ENCODE measurements around the gene KRT7.
A peak's percentile ranks its signal among the peaks of the same experiment; 100 is the strongest.

Gene KRT7

GRCh38 chr12:52266514-52266913 is 33.5 kb downstream of the KRT7 start:
- DNase-seq (ENCODE audit: low read depth), result no peak
- no peak overlapping the region for H3K4me3 ChIP-seq (ENCODE audit: low read depth, low read length)

GRCh38 chr12:52267266-52267665 is 34.2 kb downstream of the KRT7 start:
- DNase-seq (ENCODE audit: low read depth), result no peak
- H3K4me3 ChIP-seq (ENCODE audit: low read depth, low read length), result no peak overlapping the region

GRCh38 chr12:52267699-52268098 is 34.7 kb downstream of the KRT7 start:
- DNase-seq (ENCODE audit: low read depth), result no peak
- H3K4me3 ChIP-seq (ENCODE audit: low read depth, low read length), result no peak overlapping the region

- no peak for DNase-seq (ENCODE audit: low read depth)
- H3K4me3 ChIP-seq (ENCODE audit: low read depth, low read length), result no peak overlapping the region
Measured at GRCh38 chr12:52268212-52268611, 35.2 kb downstream of the KRT7 start.

GRCh38 chr12:52270541-52271070 is 37.6 kb downstream of the KRT7 start:
- DNase-seq (ENCODE audit: low read depth), result no peak
- H3K4me3 ChIP-seq (ENCODE audit: low read depth, low read length), result no peak overlapping the region

GRCh38 chr12:52271158-52271557 is 38.1 kb downstream of the KRT7 start:
- H3K4me3 ChIP-seq (ENCODE audit: low read depth, low read length), result no peak overlapping the region

GRCh38 chr12:52274521-52275120 is 41.6 kb downstream of the KRT7 start, which contains the start of gene KRT86:
Gene KRT86 (plus strand): TSS chr12:52274645. CDS start chr12:52301917, 27,272 bp downstream.
- DNase-seq (ENCODE audit: low read depth), result no peak
- H3K4me3 ChIP-seq (ENCODE audit: low read depth, low read length), result no peak within 1 kb of the TSS

More at GRCh38 chr12:52271158-52271557, 38.1 kb downstream of the KRT7 start:
- DNase-seq (ENCODE audit: low read depth), result no peak

- DNase-seq (ENCODE audit: low read depth), result no peak
- H3K4me3 ChIP-seq (ENCODE audit: low read depth, low read length), result no peak overlapping the region
Measured at GRCh38 chr12:52275686-52276085, 42.6 kb downstream of the KRT7 start.

- DNase-seq (ENCODE audit: low read depth), result no peak
- H3K4me3 ChIP-seq (ENCODE audit: low read depth, low read length), result no peak overlapping the region
Measured at GRCh38 chr12:52277486-52278245, 44.6 kb downstream of the KRT7 start.

- peak; percentile 22 for DNase-seq (ENCODE audit: low read depth)
- peak overlapping the region; percentile 9 for H3K4me3 ChIP-seq (ENCODE audit: low read depth, low read length)
Measured at GRCh38 chr12:52278575-52279421, 45.8 kb downstream of the KRT7 start.

GRCh38 chr12:52279422-52280318 is 46.6 kb downstream of the KRT7 start:
- DNase-seq (ENCODE audit: low read depth), result no peak
- no peak overlapping the region for H3K4me3 ChIP-seq (ENCODE audit: low read depth, low read length)

- H3K4me3 ChIP-seq (ENCODE audit: low read depth, low read length), result no peak overlapping the region
- DNase-seq (ENCODE audit: low read depth), result peak; percentile 85
Measured at GRCh38 chr12:52280319-52280795, 47.3 kb downstream of the KRT7 start.

- no peak overlapping the region for H3K4me3 ChIP-seq (ENCODE audit: low read depth, low read length)
Measured at GRCh38 chr12:52280796-52281560, 47.9 kb downstream of the KRT7 start.

GRCh38 chr12:52284562-52285171 is 51.6 kb downstream of the KRT7 start:
- H3K4me3 ChIP-seq (ENCODE audit: low read depth, low read length), result no peak overlapping the region
- DNase-seq (ENCODE audit: low read depth), result no peak

More at GRCh38 chr12:52280796-52281560, 47.9 kb downstream of the KRT7 start:
- DNase-seq (ENCODE audit: low read depth), result peak; percentile 96

- no peak overlapping the region for H3K4me3 ChIP-seq (ENCODE audit: low read depth, low read length)
- DNase-seq (ENCODE audit: low read depth), result no peak
Measured at GRCh38 chr12:52285172-52285745, 52.2 kb downstream of the KRT7 start.

GRCh38 chr12:52285851-52286530 is 52.9 kb downstream of the KRT7 start:
- no peak for DNase-seq (ENCODE audit: low read depth)
- H3K4me3 ChIP-seq (ENCODE audit: low read depth, low read length), result no peak overlapping the region

All from skeletal muscle cell (primary cell).